AG09319 (cell line): ENCODE data around the gene PLA2G2E.

ENCODE experiments used
- DNase-seq: peaks from one replicate; pipeline ENCODE4 v3.0.0-alpha.2; 2010; ENCODE audit warnings: low read depth; ENCODE audit errors: extremely low read depth
- TF ChIP-seq, protein P1 (sequence below): IDR thresholded peaks from 2 replicates; pipeline ENCODE4 v1.5.1; 2011; ENCODE audit warnings: low read depth, mild to moderate bottlenecking, inconsistent platforms, low read length, moderate library complexity

The PLA2G2E gene

GRCh38 chr1:19877821-19878636, 45.4 kb downstream of the PLA2G2E start:
- DNase-seq: no peak
- TF ChIP-seq, protein P1, sequence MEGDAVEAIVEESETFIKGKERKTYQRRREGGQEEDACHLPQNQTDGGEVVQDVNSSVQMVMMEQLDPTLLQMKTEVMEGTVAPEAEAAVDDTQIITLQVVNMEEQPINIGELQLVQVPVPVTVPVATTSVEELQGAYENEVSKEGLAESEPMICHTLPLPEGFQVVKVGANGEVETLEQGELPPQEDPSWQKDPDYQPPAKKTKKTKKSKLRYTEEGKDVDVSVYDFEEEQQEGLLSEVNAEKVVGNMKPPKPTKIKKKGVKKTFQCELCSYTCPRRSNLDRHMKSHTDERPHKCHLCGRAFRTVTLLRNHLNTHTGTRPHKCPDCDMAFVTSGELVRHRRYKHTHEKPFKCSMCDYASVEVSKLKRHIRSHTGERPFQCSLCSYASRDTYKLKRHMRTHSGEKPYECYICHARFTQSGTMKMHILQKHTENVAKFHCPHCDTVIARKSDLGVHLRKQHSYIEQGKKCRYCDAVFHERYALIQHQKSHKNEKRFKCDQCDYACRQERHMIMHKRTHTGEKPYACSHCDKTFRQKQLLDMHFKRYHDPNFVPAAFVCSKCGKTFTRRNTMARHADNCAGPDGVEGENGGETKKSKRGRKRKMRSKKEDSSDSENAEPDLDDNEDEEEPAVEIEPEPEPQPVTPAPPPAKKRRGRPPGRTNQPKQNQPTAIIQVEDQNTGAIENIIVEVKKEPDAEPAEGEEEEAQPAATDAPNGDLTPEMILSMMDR: no peak

- TF ChIP-seq, protein P1: no peak
- DNase-seq: no peak
Observed at GRCh38 chr1:19877181-19877750, 46.2 kb downstream of the PLA2G2E start.

DNA sequence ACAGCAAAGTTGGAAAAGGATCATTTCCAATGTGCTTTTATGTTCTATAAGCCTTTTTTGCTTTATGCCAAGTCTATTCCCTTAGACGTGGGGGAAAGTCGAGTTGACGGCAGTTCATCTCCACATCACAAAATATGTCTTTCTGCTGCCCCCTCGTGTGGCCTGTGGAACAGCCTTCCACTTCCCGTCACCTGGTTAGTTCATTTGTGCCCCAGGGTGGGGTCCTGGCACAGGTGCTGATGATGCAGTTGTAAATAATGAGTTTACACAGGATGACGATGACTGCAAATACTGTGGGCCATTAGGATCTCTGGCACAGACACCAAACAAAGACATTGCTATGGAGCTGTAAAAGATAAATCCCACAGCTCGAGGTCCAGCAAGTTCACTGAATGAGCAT, 51.2 kb downstream of the PLA2G2E start:
- no peak for DNase-seq

More for the DNA sequence above, 51.2 kb downstream of the PLA2G2E start:
- TF ChIP-seq, protein P1: peak; percentile 16
